ENCODE results near the gene ARL14. TPM values are rescaled to one million over a fixed set of nuclear protein-coding genes. Genes with fewer than 3 reads are reported as not detected.

Gene ARL14
- total RNA-seq, 1 experiment from 2014 or later, result not detected

DNA sequence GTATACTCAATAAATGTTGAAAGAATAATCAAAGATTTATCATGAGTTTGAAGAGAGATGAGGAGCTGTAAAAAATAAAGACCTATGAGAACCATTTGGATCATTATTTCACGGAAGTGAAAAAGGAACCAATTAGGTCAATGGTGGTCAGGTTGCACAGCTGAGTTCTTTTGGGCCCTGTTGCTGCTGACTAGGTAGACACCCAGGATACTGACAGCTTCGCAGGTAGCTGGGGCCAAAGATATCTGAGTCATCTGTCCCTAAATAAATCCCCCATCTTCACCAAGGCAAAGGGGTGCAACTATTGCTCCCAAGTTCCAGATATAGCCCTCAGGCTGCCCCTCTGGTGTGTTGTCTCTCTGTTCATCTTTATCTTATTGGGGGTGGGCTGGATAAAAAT lies 5.0 kb upstream of the ARL14 start:
- H3K4me3 Mint-ChIP-seq, result no peak overlapping the region
- ChIA-PET CTCF (no interaction called here), POLR2A (no interaction called here)
- no peak overlapping the region for H3K27ac Mint-ChIP-seq
- DNase-seq (ENCODE audit: low spot score) (no peak), ATAC-seq (no peak)
- H3K27me3 Mint-ChIP-seq (ENCODE audit: low read depth), result no peaks in the 10 kb centered on the region
- H3K4me1 Mint-ChIP-seq, result peaks cover 2% of the 10 kb centered on the region; the same call in 1 of the 2 replicates
- H3K9me3 Mint-ChIP-seq, result no peaks in the 10 kb centered on the region
- no peak for TF ChIP-seq FOXK1 (CRISPR knock-in tag; IDR thresholded peaks at IDR 0.05)
- no peak for TF ChIP-seq SMAD3 (CRISPR knock-in tag; IDR thresholded peaks at IDR 0.05; ENCODE audit: borderline replicate concordance)
- TF ChIP-seq, protein P1, sequence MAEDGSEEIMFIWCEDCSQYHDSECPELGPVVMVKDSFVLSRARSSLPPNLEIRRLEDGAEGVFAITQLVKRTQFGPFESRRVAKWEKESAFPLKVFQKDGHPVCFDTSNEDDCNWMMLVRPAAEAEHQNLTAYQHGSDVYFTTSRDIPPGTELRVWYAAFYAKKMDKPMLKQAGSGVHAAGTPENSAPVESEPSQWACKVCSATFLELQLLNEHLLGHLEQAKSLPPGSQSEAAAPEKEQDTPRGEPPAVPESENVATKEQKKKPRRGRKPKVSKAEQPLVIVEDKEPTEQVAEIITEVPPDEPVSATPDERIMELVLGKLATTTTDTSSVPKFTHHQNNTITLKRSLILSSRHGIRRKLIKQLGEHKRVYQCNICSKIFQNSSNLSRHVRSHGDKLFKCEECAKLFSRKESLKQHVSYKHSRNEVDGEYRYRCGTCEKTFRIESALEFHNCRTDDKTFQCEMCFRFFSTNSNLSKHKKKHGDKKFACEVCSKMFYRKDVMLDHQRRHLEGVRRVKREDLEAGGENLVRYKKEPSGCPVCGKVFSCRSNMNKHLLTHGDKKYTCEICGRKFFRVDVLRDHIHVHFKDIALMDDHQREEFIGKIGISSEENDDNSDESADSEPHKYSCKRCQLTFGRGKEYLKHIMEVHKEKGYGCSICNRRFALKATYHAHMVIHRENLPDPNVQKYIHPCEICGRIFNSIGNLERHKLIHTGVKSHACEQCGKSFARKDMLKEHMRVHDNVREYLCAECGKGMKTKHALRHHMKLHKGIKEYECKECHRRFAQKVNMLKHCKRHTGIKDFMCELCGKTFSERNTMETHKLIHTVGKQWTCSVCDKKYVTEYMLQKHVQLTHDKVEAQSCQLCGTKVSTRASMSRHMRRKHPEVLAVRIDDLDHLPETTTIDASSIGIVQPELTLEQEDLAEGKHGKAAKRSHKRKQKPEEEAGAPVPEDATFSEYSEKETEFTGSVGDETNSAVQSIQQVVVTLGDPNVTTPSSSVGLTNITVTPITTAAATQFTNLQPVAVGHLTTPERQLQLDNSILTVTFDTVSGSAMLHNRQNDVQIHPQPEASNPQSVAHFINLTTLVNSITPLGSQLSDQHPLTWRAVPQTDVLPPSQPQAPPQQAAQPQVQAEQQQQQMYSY (CRISPR knock-in tag; IDR thresholded peaks at IDR 0.05), result no peak
- TF ChIP-seq, protein P2, sequence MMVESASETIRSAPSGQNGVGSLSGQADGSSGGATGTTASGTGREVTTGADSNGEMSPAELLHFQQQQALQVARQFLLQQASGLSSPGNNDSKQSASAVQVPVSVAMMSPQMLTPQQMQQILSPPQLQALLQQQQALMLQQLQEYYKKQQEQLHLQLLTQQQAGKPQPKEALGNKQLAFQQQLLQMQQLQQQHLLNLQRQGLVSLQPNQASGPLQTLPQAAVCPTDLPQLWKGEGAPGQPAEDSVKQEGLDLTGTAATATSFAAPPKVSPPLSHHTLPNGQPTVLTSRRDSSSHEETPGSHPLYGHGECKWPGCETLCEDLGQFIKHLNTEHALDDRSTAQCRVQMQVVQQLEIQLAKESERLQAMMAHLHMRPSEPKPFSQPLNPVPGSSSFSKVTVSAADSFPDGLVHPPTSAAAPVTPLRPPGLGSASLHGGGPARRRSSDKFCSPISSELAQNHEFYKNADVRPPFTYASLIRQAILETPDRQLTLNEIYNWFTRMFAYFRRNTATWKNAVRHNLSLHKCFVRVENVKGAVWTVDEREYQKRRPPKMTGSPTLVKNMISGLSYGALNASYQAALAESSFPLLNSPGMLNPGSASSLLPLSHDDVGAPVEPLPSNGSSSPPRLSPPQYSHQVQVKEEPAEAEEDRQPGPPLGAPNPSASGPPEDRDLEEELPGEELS (CRISPR knock-in tag; IDR thresholded peaks at IDR 0.05), result no peak
- TF ChIP-seq, protein P3, sequence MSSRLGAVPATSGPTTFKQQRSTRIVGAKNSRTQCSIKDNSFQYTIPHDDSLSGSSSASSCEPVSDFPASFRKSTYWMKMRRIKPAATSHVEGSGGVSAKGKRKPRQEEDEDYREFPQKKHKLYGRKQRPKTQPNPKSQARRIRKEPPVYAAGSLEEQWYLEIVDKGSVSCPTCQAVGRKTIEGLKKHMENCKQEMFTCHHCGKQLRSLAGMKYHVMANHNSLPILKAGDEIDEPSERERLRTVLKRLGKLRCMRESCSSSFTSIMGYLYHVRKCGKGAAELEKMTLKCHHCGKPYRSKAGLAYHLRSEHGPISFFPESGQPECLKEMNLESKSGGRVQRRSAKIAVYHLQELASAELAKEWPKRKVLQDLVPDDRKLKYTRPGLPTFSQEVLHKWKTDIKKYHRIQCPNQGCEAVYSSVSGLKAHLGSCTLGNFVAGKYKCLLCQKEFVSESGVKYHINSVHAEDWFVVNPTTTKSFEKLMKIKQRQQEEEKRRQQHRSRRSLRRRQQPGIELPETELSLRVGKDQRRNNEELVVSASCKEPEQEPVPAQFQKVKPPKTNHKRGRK (CRISPR knock-in tag; IDR thresholded peaks at IDR 0.05; ENCODE audit: borderline replicate concordance), result no peak
- TF ChIP-seq, protein P4, sequence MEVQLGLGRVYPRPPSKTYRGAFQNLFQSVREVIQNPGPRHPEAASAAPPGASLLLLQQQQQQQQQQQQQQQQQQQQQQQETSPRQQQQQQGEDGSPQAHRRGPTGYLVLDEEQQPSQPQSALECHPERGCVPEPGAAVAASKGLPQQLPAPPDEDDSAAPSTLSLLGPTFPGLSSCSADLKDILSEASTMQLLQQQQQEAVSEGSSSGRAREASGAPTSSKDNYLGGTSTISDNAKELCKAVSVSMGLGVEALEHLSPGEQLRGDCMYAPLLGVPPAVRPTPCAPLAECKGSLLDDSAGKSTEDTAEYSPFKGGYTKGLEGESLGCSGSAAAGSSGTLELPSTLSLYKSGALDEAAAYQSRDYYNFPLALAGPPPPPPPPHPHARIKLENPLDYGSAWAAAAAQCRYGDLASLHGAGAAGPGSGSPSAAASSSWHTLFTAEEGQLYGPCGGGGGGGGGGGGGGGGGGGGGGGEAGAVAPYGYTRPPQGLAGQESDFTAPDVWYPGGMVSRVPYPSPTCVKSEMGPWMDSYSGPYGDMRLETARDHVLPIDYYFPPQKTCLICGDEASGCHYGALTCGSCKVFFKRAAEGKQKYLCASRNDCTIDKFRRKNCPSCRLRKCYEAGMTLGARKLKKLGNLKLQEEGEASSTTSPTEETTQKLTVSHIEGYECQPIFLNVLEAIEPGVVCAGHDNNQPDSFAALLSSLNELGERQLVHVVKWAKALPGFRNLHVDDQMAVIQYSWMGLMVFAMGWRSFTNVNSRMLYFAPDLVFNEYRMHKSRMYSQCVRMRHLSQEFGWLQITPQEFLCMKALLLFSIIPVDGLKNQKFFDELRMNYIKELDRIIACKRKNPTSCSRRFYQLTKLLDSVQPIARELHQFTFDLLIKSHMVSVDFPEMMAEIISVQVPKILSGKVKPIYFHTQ (CRISPR knock-in tag; IDR thresholded peaks at IDR 0.05), result no peak
- TF ChIP-seq ZNF219 (CRISPR knock-in tag; IDR thresholded peaks at IDR 0.05; ENCODE audit: borderline replicate concordance), result no peak
- TF ChIP-seq NFE2L1 (CRISPR knock-in tag; IDR thresholded peaks at IDR 0.05), result no peak
- TF ChIP-seq ATF1 (CRISPR knock-in tag; IDR thresholded peaks at IDR 0.05), result no peak
- no peak for TF ChIP-seq NFYB (CRISPR knock-in tag; conservative IDR thresholded peaks at IDR 0.05; ENCODE audit: low read depth)
- TF ChIP-seq, protein P5, sequence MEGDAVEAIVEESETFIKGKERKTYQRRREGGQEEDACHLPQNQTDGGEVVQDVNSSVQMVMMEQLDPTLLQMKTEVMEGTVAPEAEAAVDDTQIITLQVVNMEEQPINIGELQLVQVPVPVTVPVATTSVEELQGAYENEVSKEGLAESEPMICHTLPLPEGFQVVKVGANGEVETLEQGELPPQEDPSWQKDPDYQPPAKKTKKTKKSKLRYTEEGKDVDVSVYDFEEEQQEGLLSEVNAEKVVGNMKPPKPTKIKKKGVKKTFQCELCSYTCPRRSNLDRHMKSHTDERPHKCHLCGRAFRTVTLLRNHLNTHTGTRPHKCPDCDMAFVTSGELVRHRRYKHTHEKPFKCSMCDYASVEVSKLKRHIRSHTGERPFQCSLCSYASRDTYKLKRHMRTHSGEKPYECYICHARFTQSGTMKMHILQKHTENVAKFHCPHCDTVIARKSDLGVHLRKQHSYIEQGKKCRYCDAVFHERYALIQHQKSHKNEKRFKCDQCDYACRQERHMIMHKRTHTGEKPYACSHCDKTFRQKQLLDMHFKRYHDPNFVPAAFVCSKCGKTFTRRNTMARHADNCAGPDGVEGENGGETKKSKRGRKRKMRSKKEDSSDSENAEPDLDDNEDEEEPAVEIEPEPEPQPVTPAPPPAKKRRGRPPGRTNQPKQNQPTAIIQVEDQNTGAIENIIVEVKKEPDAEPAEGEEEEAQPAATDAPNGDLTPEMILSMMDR (IDR thresholded peaks at IDR 0.05), result no peak
- TF ChIP-seq GRHL2 (CRISPR knock-in tag; IDR thresholded peaks at IDR 0.05; ENCODE audit: insufficient replicate concordance, severe bottlenecking), result no peak
- TF ChIP-seq ZBTB21 (CRISPR knock-in tag; IDR thresholded peaks at IDR 0.05; ENCODE audit: borderline replicate concordance), result no peak
- TF ChIP-seq, protein P6, sequence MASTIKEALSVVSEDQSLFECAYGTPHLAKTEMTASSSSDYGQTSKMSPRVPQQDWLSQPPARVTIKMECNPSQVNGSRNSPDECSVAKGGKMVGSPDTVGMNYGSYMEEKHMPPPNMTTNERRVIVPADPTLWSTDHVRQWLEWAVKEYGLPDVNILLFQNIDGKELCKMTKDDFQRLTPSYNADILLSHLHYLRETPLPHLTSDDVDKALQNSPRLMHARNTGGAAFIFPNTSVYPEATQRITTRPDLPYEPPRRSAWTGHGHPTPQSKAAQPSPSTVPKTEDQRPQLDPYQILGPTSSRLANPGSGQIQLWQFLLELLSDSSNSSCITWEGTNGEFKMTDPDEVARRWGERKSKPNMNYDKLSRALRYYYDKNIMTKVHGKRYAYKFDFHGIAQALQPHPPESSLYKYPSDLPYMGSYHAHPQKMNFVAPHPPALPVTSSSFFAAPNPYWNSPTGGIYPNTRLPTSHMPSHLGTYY (CRISPR knock-in tag; IDR thresholded peaks at IDR 0.05), result no peak
- TF ChIP-seq, protein P7, sequence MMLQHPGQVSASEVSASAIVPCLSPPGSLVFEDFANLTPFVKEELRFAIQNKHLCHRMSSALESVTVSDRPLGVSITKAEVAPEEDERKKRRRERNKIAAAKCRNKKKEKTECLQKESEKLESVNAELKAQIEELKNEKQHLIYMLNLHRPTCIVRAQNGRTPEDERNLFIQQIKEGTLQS (CRISPR knock-in tag; conservative IDR thresholded peaks at IDR 0.05), result no peak
- no peak for TF ChIP-seq SOX15 (CRISPR knock-in tag; IDR thresholded peaks at IDR 0.05)
- no peak for TF ChIP-seq TP53 (CRISPR knock-in tag; IDR thresholded peaks at IDR 0.05)
- TF ChIP-seq, protein P8, sequence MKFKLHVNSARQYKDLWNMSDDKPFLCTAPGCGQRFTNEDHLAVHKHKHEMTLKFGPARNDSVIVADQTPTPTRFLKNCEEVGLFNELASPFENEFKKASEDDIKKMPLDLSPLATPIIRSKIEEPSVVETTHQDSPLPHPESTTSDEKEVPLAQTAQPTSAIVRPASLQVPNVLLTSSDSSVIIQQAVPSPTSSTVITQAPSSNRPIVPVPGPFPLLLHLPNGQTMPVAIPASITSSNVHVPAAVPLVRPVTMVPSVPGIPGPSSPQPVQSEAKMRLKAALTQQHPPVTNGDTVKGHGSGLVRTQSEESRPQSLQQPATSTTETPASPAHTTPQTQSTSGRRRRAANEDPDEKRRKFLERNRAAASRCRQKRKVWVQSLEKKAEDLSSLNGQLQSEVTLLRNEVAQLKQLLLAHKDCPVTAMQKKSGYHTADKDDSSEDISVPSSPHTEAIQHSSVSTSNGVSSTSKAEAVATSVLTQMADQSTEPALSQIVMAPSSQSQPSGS (CRISPR knock-in tag; IDR thresholded peaks at IDR 0.05; ENCODE audit: borderline replicate concordance, low read depth), result no peak
- no peaks in the 10 kb centered on the region for H3K36me3 Mint-ChIP-seq
